BLaER1 treated with 17β-estradiol and CSF1 and Interleukin-3, amounts not matched to agents 10 nM and 100 nM (cell line): ENCODE results near the gene UBE3A.

Experiments
- H3K27ac ChIP-seq, 11 experiments: shearing (Covaris generic); formaldehyde crosslinking; 2 replicates each; pipeline ENCODE4 v1.8.1; 2022
- H3K27me3 ChIP-seq, 11 experiments: shearing (Covaris generic); formaldehyde crosslinking; 2 replicates each; pipeline ENCODE4 v1.8.1; 2022
- H3K36me3 ChIP-seq, 11 experiments: shearing (Covaris generic); formaldehyde crosslinking; 2 replicates each; pipeline ENCODE4 v1.8.1; 2022
- H3K4me1 ChIP-seq, 10 experiments: shearing (Covaris generic); formaldehyde crosslinking; 2 replicates each; pipeline ENCODE4 v1.8.1; 2022
- H3K4me2 ChIP-seq, 11 experiments: shearing (Covaris generic); formaldehyde crosslinking; 2 replicates each; pipeline ENCODE4 v1.8.1; 2022
- H3K4me3 ChIP-seq, 10 experiments: shearing (Covaris generic); formaldehyde crosslinking; 2 replicates each; pipeline ENCODE4 v1.8.1; 2022
- H3K9ac ChIP-seq, 11 experiments: shearing (Covaris generic); formaldehyde crosslinking; 2 replicates each; pipeline ENCODE4 v1.8.1; 2022
- H3K9me3 ChIP-seq, 11 experiments: shearing (Covaris generic); formaldehyde crosslinking; replicated peaks in 1 of 11; 2 replicates each; pipeline ENCODE4 v1.8.1; 2022
- H4K20me1 ChIP-seq, 11 experiments: shearing (Covaris generic); formaldehyde crosslinking; 2 replicates each; pipeline ENCODE4 v1.8.1; 2022
- Cebpa-rat ChIP-seq, 11 experiments: shearing (Covaris generic); IDR thresholded peaks; 2 replicates each; pipeline ENCODE4 v1.8.1; 2022

The UBE3A gene

GRCh38 chr15:25433118-25433865 lies 5.5 kb downstream of the UBE3A start:
- Histone ChIP-seq H3K4me1 (peaks cover 4 to 40% (median 12%) of the 10 kb centered on the region in 10 experiments; a peak in 15 of 20 replicates), H3K27ac (no peak overlapping the region), H3K4me2 (no peak overlapping the region), H3K4me3 (no peak overlapping the region), H3K27me3 (no peaks in the 10 kb centered on the region), H3K9me3 (peaks cover 7 to 76% (median 73%) of the 10 kb centered on the region in 11 experiments; a peak in 20 of 22 replicates), H4K20me1 (peaks cover 62 to 96% (median 91%) of the 10 kb centered on the region in 11 experiments; a peak in 21 of 22 replicates), H3K36me3 (peaks cover 34 to 83% (median 73%) of the 10 kb centered on the region in 11 experiments; a peak in 21 of 22 replicates), H3K9ac (no peak overlapping the region)
- no peak for TF ChIP-seq Cebpa-rat (IDR thresholded peaks at IDR 0.05)

GRCh38 chr15:25431836-25432561 lies 6.8 kb downstream of the UBE3A start:
- Histone ChIP-seq H3K4me1 (peaks cover 4 to 36% (median 8%) of the 10 kb centered on the region in 10 experiments; a peak in 15 of 20 replicates), H4K20me1 (peaks cover 51 to 96% (median 93%) of the 10 kb centered on the region in 11 experiments; a peak in 20 of 22 replicates), H3K9ac (0 out of 22 replicates have a peak overlapping the region, but pooled peaks of 1 of the 11 experiments have one; percentile 9), H3K27me3 (no peaks in the 10 kb centered on the region), H3K4me2 (no peak overlapping the region), H3K27ac (no peak overlapping the region), H3K9me3 (peaks cover 16 to 88% (median 86%) of the 10 kb centered on the region in 11 experiments; a peak in 20 of 22 replicates), H3K4me3 (no peak overlapping the region), H3K36me3 (peaks cover 38 to 95% (median 83%) of the 10 kb centered on the region in 11 experiments; a peak in 21 of 22 replicates)
- TF ChIP-seq Cebpa-rat (IDR thresholded peaks at IDR 0.05), result no peak

- Histone ChIP-seq H3K4me2 (no peak overlapping the region), H3K36me3 (peaks cover 33 to 96% (median 86%) of the 10 kb centered on the region in 11 experiments; a peak in 21 of 22 replicates), H3K9me3 (peaks cover 45 to 95% (median 91%) of the 10 kb centered on the region in 11 experiments; a peak in 21 of 22 replicates), H3K4me3 (no peak overlapping the region), H3K4me1 (peaks cover 0 to 8% (median 0%) of the 10 kb centered on the region in 10 experiments; a peak in 1 of 20 replicates), H3K27ac (no peak overlapping the region), H3K9ac (no peak overlapping the region), H4K20me1 (peaks cover 22 to 96% (median 68%) of the 10 kb centered on the region in 11 experiments; a peak in 18 of 22 replicates), H3K27me3 (no peaks in the 10 kb centered on the region)
- TF ChIP-seq Cebpa-rat (IDR thresholded peaks at IDR 0.05), result no peak
Observed at GRCh38 chr15:25427861-25428260, 11.0 kb downstream of the UBE3A start.

GRCh38 chr15:25426896-25427610 lies 11.8 kb downstream of the UBE3A start:
- Histone ChIP-seq H4K20me1 (peaks cover 17 to 96% (median 68%) of the 10 kb centered on the region in 11 experiments; a peak in 17 of 22 replicates), H3K27ac (no peak overlapping the region), H3K36me3 (peaks cover 31 to 96% (median 87%) of the 10 kb centered on the region in 11 experiments; a peak in 21 of 22 replicates), H3K4me3 (no peak overlapping the region; a peak in 1 of 20 replicates), H3K9me3 (peaks cover 46 to 96% (median 91%) of the 10 kb centered on the region in 11 experiments), H3K27me3 (no peaks in the 10 kb centered on the region), H3K4me1 (peaks cover 0 to under 1% (median 0%) of the 10 kb centered on the region in 10 experiments; a peak in 1 of 20 replicates), H3K4me2 (no peak overlapping the region), H3K9ac (no peak overlapping the region)
- no peak for TF ChIP-seq Cebpa-rat (IDR thresholded peaks at IDR 0.05)

GRCh38 chr15:25424073-25424472 lies 14.8 kb downstream of the UBE3A start:
- H3K4me1 ChIP-seq, result no peaks in the 10 kb centered on the region
- H3K27ac ChIP-seq, result no peak overlapping the region
- no peak overlapping the region for H3K4me2 ChIP-seq
- no peak for TF ChIP-seq Cebpa-rat (IDR thresholded peaks at IDR 0.05)
- H3K4me3 ChIP-seq, result no peak overlapping the region
- H3K9me3 ChIP-seq, result peaks cover 74 to 100% (median 97%) of the 10 kb centered on the region in 11 experiments
- no peaks in the 10 kb centered on the region for H3K27me3 ChIP-seq
- H3K36me3 ChIP-seq, result peaks cover 53 to 100% (median 90%) of the 10 kb centered on the region in 11 experiments
- H4K20me1 ChIP-seq, result peaks cover 0 to 96% (median 47%) of the 10 kb centered on the region in 11 experiments; a peak in 13 of 22 replicates
- H3K9ac ChIP-seq, result no peak overlapping the region

GRCh38 chr15:25422021-25422420 lies 16.8 kb downstream of the UBE3A start:
- H3K27me3 ChIP-seq, result no peaks in the 10 kb centered on the region
- peaks cover 57 to 100% (median 92%) of the 10 kb centered on the region in 11 experiments for H3K36me3 ChIP-seq
- no peak overlapping the region for H3K27ac ChIP-seq
- peaks cover 86 to 100% (median 99%) of the 10 kb centered on the region in 11 experiments for H3K9me3 ChIP-seq
- H3K4me3 ChIP-seq, result no peak overlapping the region
- no peak for TF ChIP-seq Cebpa-rat (IDR thresholded peaks at IDR 0.05)
- H4K20me1 ChIP-seq, result peaks cover 0 to 96% (median 38%) of the 10 kb centered on the region in 11 experiments; a peak in 13 of 22 replicates
- H3K9ac ChIP-seq, result no peak overlapping the region
- no peak overlapping the region for H3K4me2 ChIP-seq
- no peaks in the 10 kb centered on the region for H3K4me1 ChIP-seq

GRCh38 chr15:25418202-25418601 lies 20.6 kb downstream of the UBE3A start:
- no peak for TF ChIP-seq Cebpa-rat (IDR thresholded peaks at IDR 0.05)
- Histone ChIP-seq H3K36me3 (peaks cover 48 to 100% (median 91%) of the 10 kb centered on the region in 11 experiments), H3K27ac (no peak overlapping the region), H3K27me3 (no peaks in the 10 kb centered on the region), H3K9me3 (peaks cover 85 to 100% (median 98%) of the 10 kb centered on the region in 11 experiments), H3K4me3 (no peak overlapping the region; a peak in 1 of 20 replicates), H3K4me1 (0 out of 20 replicates have a peak, but pooled peaks cover 0 to 4% (median 0%) of the 10 kb centered on the region in 10 experiments), H3K4me2 (no peak overlapping the region), H4K20me1 (peaks cover 0 to 96% (median 43%) of the 10 kb centered on the region in 11 experiments; a peak in 16 of 22 replicates), H3K9ac (no peak overlapping the region)

- no peak overlapping the region for H3K27ac ChIP-seq
- peaks cover 48 to 98% (median 90%) of the 10 kb centered on the region in 11 experiments for H3K36me3 ChIP-seq
- peaks cover 0 to 96% (median 45%) of the 10 kb centered on the region in 11 experiments; a peak in 16 of 22 replicates for H4K20me1 ChIP-seq
- H3K4me3 ChIP-seq, result no peak overlapping the region; a peak in 1 of 20 replicates
- no peak overlapping the region for H3K9ac ChIP-seq
- peaks cover 84 to 100% (median 99%) of the 10 kb centered on the region in 11 experiments for H3K9me3 ChIP-seq
- no peak for TF ChIP-seq Cebpa-rat (IDR thresholded peaks at IDR 0.05)
- H3K27me3 ChIP-seq, result no peaks in the 10 kb centered on the region
- no peak overlapping the region for H3K4me2 ChIP-seq
- H3K4me1 ChIP-seq, result 0 out of 20 replicates have a peak, but pooled peaks cover 0 to 4% (median 0%) of the 10 kb centered on the region in 10 experiments
Observed at GRCh38 chr15:25417604-25418003, 21.2 kb downstream of the UBE3A start.
